Right atrium auricular region (tissue), 2 donors: ENCODE results near the gene GPR25. TPM values are rescaled to one million over a fixed set of nuclear protein-coding genes. Genes with fewer than 3 reads are reported as not detected.

Experiments used
- DNase-seq: peaks from one replicate; pipeline ENCODE4 v3.0.0-alpha.2; 2019; ENCODE audit warnings: low spot score
- H3K27ac ChIP-seq, 2 donors: fragments of 200-600 bp; sonication (generic); 1 replicate in 1 of 2; 2 replicates in 1 of 2; pipeline ENCODE4 v1.5.1; 2016 to 2019
- H3K27me3 ChIP-seq, 2 donors: fragments of 200-600 bp; sonication (generic); one replicate each; pipeline versions ENCODE4 v1.5.1 to v1.6.0; 2017 to 2019
- H3K36me3 ChIP-seq: fragments of 200-600 bp; sonication (generic); one replicate; pipeline ENCODE4 v1.5.1; 2016
- H3K4me1 ChIP-seq, 2 donors: fragments of 200-600 bp; sonication (generic); one replicate each; pipeline versions ENCODE4 v1.5.1 to v1.6.0; 2017 to 2019
- H3K4me3 ChIP-seq, 2 donors: fragments of 200-600 bp; sonication (generic); 1 replicate in 1 of 2; 2 replicates in 1 of 2; pipeline ENCODE4 v1.5.1; 2017 to 2019; ENCODE audit warnings: mild to moderate bottlenecking in 1 of 2, moderate library complexity in 1 of 2
- H3K9me3 ChIP-seq, 2 donors: fragments of 200-600 bp; sonication (generic); one replicate each; pipeline ENCODE4 v1.5.1; 2019
- total RNA-seq, 2 donors: library from RNA; depleted of rRNA; stranded (reverse); fragments of >200 nt; gene quantifications; one replicate each; pipeline ENCODE4 v1.1.0, GENCODE V29; 2016
- TF ChIP-seq, protein P1 (sequence below), 2 donors: fragments of 200-600 bp; sonication (generic); IDR thresholded peaks; one replicate each; pipeline ENCODE4 v1.5.1; 2019; ENCODE audit warnings: antibody characterized with exemption in 2 of 2

GPR25 gene
- total RNA-seq, 2 donors from 2014 or later, result not detected

- peak; percentile 44 for DNase-seq
Observed at GRCh38 chr1:200880212-200880611, 7.4 kb downstream of the GPR25 start.

GRCh38 chr1:200883118-200883517, 10.3 kb downstream of the GPR25 start:
- no peaks in the 10 kb centered on the region for H3K9me3 ChIP-seq
- H3K36me3 ChIP-seq, result no peaks in the 10 kb centered on the region
- no peaks in the 10 kb centered on the region for H3K4me1 ChIP-seq
- no peak overlapping the region for H3K4me3 ChIP-seq
- TF ChIP-seq, protein P1, sequence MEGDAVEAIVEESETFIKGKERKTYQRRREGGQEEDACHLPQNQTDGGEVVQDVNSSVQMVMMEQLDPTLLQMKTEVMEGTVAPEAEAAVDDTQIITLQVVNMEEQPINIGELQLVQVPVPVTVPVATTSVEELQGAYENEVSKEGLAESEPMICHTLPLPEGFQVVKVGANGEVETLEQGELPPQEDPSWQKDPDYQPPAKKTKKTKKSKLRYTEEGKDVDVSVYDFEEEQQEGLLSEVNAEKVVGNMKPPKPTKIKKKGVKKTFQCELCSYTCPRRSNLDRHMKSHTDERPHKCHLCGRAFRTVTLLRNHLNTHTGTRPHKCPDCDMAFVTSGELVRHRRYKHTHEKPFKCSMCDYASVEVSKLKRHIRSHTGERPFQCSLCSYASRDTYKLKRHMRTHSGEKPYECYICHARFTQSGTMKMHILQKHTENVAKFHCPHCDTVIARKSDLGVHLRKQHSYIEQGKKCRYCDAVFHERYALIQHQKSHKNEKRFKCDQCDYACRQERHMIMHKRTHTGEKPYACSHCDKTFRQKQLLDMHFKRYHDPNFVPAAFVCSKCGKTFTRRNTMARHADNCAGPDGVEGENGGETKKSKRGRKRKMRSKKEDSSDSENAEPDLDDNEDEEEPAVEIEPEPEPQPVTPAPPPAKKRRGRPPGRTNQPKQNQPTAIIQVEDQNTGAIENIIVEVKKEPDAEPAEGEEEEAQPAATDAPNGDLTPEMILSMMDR (IDR thresholded peaks at IDR 0.05), result no peak
- no peaks in the 10 kb centered on the region for H3K27me3 ChIP-seq
- no peak for DNase-seq
- no peak overlapping the region for H3K27ac ChIP-seq

More at GRCh38 chr1:200880212-200880611, 7.4 kb downstream of the GPR25 start:
- Histone ChIP-seq H3K4me3 (no peak overlapping the region), H3K9me3 (no peaks in the 10 kb centered on the region), H3K27ac (no peak overlapping the region), H3K27me3 (no peaks in the 10 kb centered on the region), H3K36me3 (no peaks in the 10 kb centered on the region), H3K4me1 (no peaks in the 10 kb centered on the region)
- TF ChIP-seq, protein P1 (IDR thresholded peaks at IDR 0.05), result no peak

DNA sequence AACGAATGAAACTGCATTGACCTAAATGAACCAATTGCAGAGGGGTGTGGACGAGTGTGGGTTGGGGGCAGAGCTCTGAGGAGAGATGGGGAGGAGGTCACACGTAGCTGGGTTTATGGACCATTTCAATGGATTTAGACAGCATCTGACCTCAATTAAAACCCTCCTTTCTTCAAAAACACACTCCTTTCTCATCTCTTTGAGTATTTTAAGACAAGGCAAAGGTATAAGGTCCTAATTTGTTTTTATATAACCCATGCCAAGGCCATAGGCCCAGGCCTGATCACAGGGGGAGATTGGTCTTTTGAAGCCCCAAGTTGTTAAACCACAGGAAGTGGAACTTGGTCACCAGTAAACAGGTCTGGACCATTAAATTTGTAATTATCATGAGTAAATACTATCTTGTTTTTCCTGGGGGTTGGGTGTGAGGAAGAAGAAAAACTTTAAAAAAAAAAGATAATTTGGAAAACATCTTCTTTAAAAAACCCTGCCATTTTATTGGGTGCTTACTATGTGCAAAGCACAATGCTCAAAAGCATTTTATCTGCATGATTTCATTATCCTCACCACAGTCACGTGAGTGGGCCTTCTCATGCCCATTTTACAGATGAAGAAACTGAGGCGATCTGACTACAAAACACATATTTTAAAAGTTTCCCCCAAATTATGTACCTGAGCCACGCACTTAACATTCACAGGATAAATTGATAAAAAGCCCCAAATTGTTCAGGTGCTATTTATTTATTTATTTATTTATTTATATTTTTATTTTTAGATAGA, 13.0 kb downstream of the GPR25 start:
- H3K4me1 ChIP-seq, result peaks cover 0 to 2% of the 10 kb centered on the region in 2 donors
- H3K27me3 ChIP-seq, result peaks cover 0 to 8% of the 10 kb centered on the region in 2 donors
- TF ChIP-seq, protein P1 (IDR thresholded peaks at IDR 0.05), result no peak
- H3K36me3 ChIP-seq, result no peaks in the 10 kb centered on the region
- no peak overlapping the region for H3K27ac ChIP-seq
- no peaks in the 10 kb centered on the region for H3K9me3 ChIP-seq
- no peak for DNase-seq
- no peak overlapping the region for H3K4me3 ChIP-seq

DNA sequence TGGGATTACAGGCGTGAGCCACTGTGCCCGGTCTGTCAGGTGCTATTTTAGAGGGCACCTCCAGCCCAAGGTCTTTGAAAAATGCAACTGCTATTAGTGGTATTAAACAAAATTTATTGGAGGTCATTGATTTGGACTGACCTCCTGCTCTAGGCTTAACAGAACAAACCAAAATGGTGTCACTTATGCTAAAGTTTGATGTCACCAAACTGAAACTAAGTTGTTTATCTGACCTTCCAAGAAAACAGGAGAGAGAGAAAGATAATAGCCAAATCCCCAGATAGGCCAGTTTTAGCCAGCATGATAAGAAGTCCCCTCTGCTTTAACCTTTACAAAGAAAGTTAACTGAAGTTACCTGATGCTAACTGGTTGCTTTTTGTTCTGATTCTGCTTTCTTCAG, 13.8 kb downstream of the GPR25 start:
- no peaks in the 10 kb centered on the region for H3K9me3 ChIP-seq
- H3K27me3 ChIP-seq, result peaks cover 0 to 8% of the 10 kb centered on the region in 2 donors
- no peak overlapping the region for H3K27ac ChIP-seq
- no peaks in the 10 kb centered on the region for H3K36me3 ChIP-seq
- TF ChIP-seq, protein P1 (IDR thresholded peaks at IDR 0.05), result no peak
- peaks cover 0 to 10% of the 10 kb centered on the region in 2 donors for H3K4me1 ChIP-seq
- H3K4me3 ChIP-seq, result no peak overlapping the region
- DNase-seq, result no peak

DNA sequence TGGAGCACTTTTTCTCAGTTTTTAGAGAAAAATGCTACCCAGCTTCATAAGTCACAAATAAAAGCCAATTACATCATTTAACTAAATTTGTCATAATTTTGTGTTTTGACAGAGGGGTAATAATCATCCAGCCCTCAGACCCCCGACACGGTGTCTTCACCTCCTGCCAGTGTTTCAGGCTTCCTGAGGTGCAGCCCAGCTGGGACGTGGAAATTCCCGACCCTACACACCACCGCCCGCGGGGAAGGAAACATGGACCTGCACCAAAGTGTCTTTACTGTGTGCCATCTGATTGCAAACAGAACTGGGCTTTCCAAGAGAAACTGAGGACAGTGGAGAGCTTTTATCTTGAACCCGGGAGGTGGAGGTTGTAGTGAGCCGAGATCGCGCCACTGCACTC, 14.3 kb downstream of the GPR25 start:
- H3K4me3 ChIP-seq, result no peak overlapping the region
- TF ChIP-seq, protein P1 (IDR thresholded peaks at IDR 0.05), result no peak
- H3K27ac ChIP-seq, result no peak overlapping the region
- peaks cover 0 to 8% of the 10 kb centered on the region in 2 donors for H3K27me3 ChIP-seq
- DNase-seq, result no peak
- no peaks in the 10 kb centered on the region for H3K9me3 ChIP-seq
- peaks cover 0 to 14% of the 10 kb centered on the region in 2 donors for H3K4me1 ChIP-seq
- no peaks in the 10 kb centered on the region for H3K36me3 ChIP-seq
